Peyer's patch (tissue), 4 donors: ENCODE results near the gene BCAS1. TPM values are rescaled to one million over a fixed set of nuclear protein-coding genes. Genes with fewer than 3 reads are reported as not detected.

Experiments used
- DNase-seq, 3 donors: peaks; one replicate each; pipeline ENCODE4 v3.0.0-alpha.2; 2017 to 2019
- H3K27ac ChIP-seq, 4 donors: fragments of 200-600 bp; sonication (generic); one replicate each; pipeline ENCODE4 v1.5.1; 2016 to 2019
- H3K27me3 ChIP-seq, 2 donors: fragments of 200-600 bp; sonication (generic); one replicate each; pipeline ENCODE4 v1.5.1; 2019
- H3K36me3 ChIP-seq, 3 donors: fragments of 200-600 bp; sonication (generic); one replicate each; pipeline ENCODE4 v1.5.1; 2016 to 2019
- H3K4me1 ChIP-seq, 4 donors: fragments of 200-600 bp; sonication (generic); one replicate each; pipeline ENCODE4 v1.5.1; 2016 to 2019
- H3K4me3 ChIP-seq, 4 donors: fragments of 200-600 bp; sonication (generic); 1 replicate in 3 of 4; 2 replicates in 1 of 4; pipeline ENCODE4 v1.5.1; 2016 to 2019; ENCODE audit warnings: mild to moderate bottlenecking in 1 of 4
- H3K9me3 ChIP-seq, 4 donors: fragments of 200-600 bp; sonication (generic); one replicate each; pipeline ENCODE4 v1.5.1; 2016 to 2019; ENCODE audit warnings: mild to moderate bottlenecking in 1 of 4
- POLR2A ChIP-seq, 2 donors: fragments of 450-650 bp; IDR thresholded peaks; one replicate each; pipeline ENCODE4 v1.5.1; 2017; ENCODE audit warnings: antibody characterized with exemption in 2 of 2, mild to moderate bottlenecking in 2 of 2, moderate library complexity in 2 of 2
- total RNA-seq, 4 donors: library from RNA; depleted of rRNA; stranded (reverse); fragments of >200 nt; gene quantifications; one replicate each; pipeline ENCODE4 v1.1.0, GENCODE V29; 2016
- TF ChIP-seq, protein P1 (sequence below), 6 experiments: fragments of 450-650 bp in 4 of 6; fragments of 200-600 bp in 2 of 6; sonication (generic) in 1 of 6; IDR thresholded peaks; one replicate each; pipeline ENCODE4 v1.5.1; 2017 to 2019; ENCODE audit warnings: antibody characterized with exemption in 6 of 6, mild to moderate bottlenecking in 3 of 6, moderate library complexity in 1 of 6

The BCAS1 gene
- total RNA-seq, 4 donors from 2014 or later, result 21.5 to 58.1 (median 43.2) TPM

GRCh38 chr20:54059691-54060364 lies 10.6 kb downstream of the BCAS1 start:
- Histone ChIP-seq H3K36me3 (no peaks in the 10 kb centered on the region), H3K27ac (no peak overlapping the region), H3K27me3 (no peaks in the 10 kb centered on the region), H3K4me3 (no peak overlapping the region), H3K9me3 (no peaks in the 10 kb centered on the region), H3K4me1 (no peaks in the 10 kb centered on the region)
- no peak for DNase-seq
- TF ChIP-seq POLR2A (IDR thresholded peaks at IDR 0.05), result no peak
- TF ChIP-seq, protein P1, sequence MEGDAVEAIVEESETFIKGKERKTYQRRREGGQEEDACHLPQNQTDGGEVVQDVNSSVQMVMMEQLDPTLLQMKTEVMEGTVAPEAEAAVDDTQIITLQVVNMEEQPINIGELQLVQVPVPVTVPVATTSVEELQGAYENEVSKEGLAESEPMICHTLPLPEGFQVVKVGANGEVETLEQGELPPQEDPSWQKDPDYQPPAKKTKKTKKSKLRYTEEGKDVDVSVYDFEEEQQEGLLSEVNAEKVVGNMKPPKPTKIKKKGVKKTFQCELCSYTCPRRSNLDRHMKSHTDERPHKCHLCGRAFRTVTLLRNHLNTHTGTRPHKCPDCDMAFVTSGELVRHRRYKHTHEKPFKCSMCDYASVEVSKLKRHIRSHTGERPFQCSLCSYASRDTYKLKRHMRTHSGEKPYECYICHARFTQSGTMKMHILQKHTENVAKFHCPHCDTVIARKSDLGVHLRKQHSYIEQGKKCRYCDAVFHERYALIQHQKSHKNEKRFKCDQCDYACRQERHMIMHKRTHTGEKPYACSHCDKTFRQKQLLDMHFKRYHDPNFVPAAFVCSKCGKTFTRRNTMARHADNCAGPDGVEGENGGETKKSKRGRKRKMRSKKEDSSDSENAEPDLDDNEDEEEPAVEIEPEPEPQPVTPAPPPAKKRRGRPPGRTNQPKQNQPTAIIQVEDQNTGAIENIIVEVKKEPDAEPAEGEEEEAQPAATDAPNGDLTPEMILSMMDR (IDR thresholded peaks at IDR 0.05), result no peak

DNA sequence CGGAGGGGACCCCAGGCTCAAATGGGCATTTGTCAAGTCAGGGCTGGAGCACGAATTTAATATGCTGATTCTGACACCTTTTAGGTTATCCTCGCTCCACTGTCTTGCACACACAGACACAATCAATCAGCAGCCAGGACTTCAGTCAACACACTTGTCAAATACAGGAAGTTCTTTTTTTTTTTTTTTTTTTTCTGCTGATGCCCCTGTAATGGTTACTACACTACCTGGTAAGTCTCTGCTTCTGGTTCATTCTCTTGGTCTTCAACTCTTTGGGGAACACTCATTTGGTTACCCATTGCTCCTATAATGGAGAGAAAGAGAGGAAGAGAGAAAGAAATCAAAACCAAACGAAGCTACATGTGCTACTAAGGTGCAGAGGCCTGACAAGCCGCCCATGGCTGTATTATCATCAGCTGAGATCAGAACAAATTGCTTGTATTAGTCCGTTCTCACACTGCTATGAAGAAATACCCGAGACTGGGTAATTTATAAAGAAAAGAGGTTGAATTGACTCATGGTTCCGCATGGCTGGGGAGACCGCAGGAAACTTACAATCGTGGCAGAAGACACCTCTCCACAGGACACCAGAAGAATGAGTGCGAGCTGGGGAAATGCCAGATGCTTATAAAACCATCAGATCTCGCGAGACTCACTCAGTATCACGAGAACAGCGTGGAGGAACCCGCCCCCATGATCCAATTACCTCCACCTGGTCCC lies 11.8 kb downstream of the BCAS1 start:
- Histone ChIP-seq H3K9me3 (no peaks in the 10 kb centered on the region), H3K27ac (no peak overlapping the region), H3K36me3 (no peaks in the 10 kb centered on the region), H3K27me3 (no peaks in the 10 kb centered on the region), H3K4me3 (no peak overlapping the region), H3K4me1 (no peaks in the 10 kb centered on the region)
- TF ChIP-seq, protein P1 (IDR thresholded peaks at IDR 0.05), result no peak
- no peak for TF ChIP-seq POLR2A (IDR thresholded peaks at IDR 0.05)
- DNase-seq, result no peak

GRCh38 chr20:54056762-54057639 lies 13.4 kb downstream of the BCAS1 start:
- Histone ChIP-seq H3K4me3 (no peak overlapping the region), H3K27me3 (no peaks in the 10 kb centered on the region), H3K36me3 (no peaks in the 10 kb centered on the region), H3K9me3 (no peaks in the 10 kb centered on the region), H3K4me1 (no peaks in the 10 kb centered on the region), H3K27ac (no peak overlapping the region)
- DNase-seq, result no peak
- TF ChIP-seq, protein P1 (IDR thresholded peaks at IDR 0.05), result no peak
- no peak for TF ChIP-seq POLR2A (IDR thresholded peaks at IDR 0.05)

GRCh38 chr20:54054516-54054915 lies 15.9 kb downstream of the BCAS1 start:
- no peak for TF ChIP-seq POLR2A (IDR thresholded peaks at IDR 0.05)
- TF ChIP-seq, protein P1 (IDR thresholded peaks at IDR 0.05), result no peak
- H3K4me1 ChIP-seq, result no peaks in the 10 kb centered on the region
- no peak overlapping the region for H3K4me3 ChIP-seq
- no peak for DNase-seq
- no peaks in the 10 kb centered on the region for H3K36me3 ChIP-seq
- H3K9me3 ChIP-seq, result no peaks in the 10 kb centered on the region
- H3K27me3 ChIP-seq, result no peaks in the 10 kb centered on the region
- no peak overlapping the region for H3K27ac ChIP-seq

DNA sequence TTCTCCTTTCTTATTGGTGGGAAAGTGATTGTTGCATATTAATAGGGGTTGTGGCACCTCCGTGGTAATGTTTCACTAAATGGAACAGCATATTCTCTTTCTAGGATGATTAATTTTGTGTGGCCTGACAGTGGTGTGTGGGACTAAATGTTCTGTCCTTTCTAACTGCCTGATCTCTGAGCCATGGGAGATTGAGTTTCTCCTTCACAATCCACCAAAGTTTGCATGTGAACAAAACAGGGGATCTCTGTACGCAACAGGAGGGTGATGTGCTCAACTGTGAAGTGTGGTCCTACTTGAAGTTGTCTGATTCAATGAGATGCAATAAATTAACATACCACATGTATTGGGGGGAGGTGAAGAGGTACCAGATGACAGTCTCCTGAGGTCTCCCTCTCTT lies 19.3 kb downstream of the BCAS1 start:
- no peaks in the 10 kb centered on the region for H3K4me1 ChIP-seq
- DNase-seq, result no peak
- H3K36me3 ChIP-seq, result no peaks in the 10 kb centered on the region
- no peak overlapping the region for H3K4me3 ChIP-seq
- H3K27ac ChIP-seq, result no peak overlapping the region
- H3K9me3 ChIP-seq, result no peaks in the 10 kb centered on the region
- no peak for TF ChIP-seq POLR2A (IDR thresholded peaks at IDR 0.05)
- TF ChIP-seq, protein P1 (IDR thresholded peaks at IDR 0.05), result no peak
- H3K27me3 ChIP-seq, result no peaks in the 10 kb centered on the region
